Memory B cell (primary cell): ENCODE data around the gene FBXL15.

ENCODE experiments used
- ATAC-seq: fragments of 150-1000 bp; cut with Tn5 transposase; 2 replicates; pipeline ENCODE4 v1.10.0; 2021; ENCODE audit warnings: low read depth, mild to moderate bottlenecking, moderate library complexity
- DNase-seq, 2 donors: peaks; one replicate each; pipeline ENCODE4 v3.0.0; 2022; ENCODE audit warnings: low spot score in 2 of 2
- H3K27ac Mint-ChIP-seq: one replicate; pipeline ENCODE4 v1.8.0; 2022; ENCODE audit warnings: mild to moderate bottlenecking, moderate library complexity, mixed read lengths
- H3K27me3 Mint-ChIP-seq: one replicate; pipeline ENCODE4 v1.8.0; 2022; ENCODE audit warnings: mixed read lengths
- H3K36me3 Mint-ChIP-seq: one replicate; pipeline ENCODE4 v1.8.0; 2022; ENCODE audit warnings: mild to moderate bottlenecking, mixed read lengths
- H3K4me1 Mint-ChIP-seq: one replicate; pipeline ENCODE4 v1.8.0; 2022; ENCODE audit warnings: mixed read lengths
- H3K4me3 Mint-ChIP-seq: one replicate; pipeline ENCODE4 v1.8.0; 2022; ENCODE audit warnings: mild to moderate bottlenecking, moderate library complexity, mixed read lengths
- H3K9me3 Mint-ChIP-seq: one replicate; pipeline ENCODE4 v1.8.0; 2022; ENCODE audit warnings: mixed read lengths

Gene FBXL15

GRCh38 chr10:102422545-102423129 lies 2.0 kb downstream of the FBXL15 start:
- Mint-ChIP-seq H3K27ac (no peak overlapping the region), H3K27me3 (peaks cover 10% of the 10 kb centered on the region), H3K36me3 (peaks cover 7% of the 10 kb centered on the region), H3K4me3 (peak overlapping the region; percentile 97), H3K9me3 (no peaks in the 10 kb centered on the region), H3K4me1 (peaks cover 21% of the 10 kb centered on the region)
- peak in 1 of 2 donors; percentile 48 for DNase-seq
- peak; percentile 14 for ATAC-seq

- Mint-ChIP-seq H3K4me3 (peak overlapping the region; percentile 39), H3K36me3 (peaks cover 7% of the 10 kb centered on the region), H3K4me1 (peaks cover 17% of the 10 kb centered on the region), H3K9me3 (no peaks in the 10 kb centered on the region), H3K27me3 (peaks cover 4% of the 10 kb centered on the region), H3K27ac (no peak overlapping the region)
- ATAC-seq (no peak), DNase-seq (peak in 1 of 2 donors; percentile 12)
Observed at GRCh38 chr10:102423372-102423968, 2.8 kb downstream of the FBXL15 start.

GRCh38 chr10:102424145-102424544 lies 3.5 kb downstream of the FBXL15 start:
- Mint-ChIP-seq H3K27ac (no peak overlapping the region), H3K36me3 (peaks cover 7% of the 10 kb centered on the region), H3K4me3 (no peak overlapping the region), H3K4me1 (peaks cover 14% of the 10 kb centered on the region), H3K9me3 (no peaks in the 10 kb centered on the region), H3K27me3 (peaks cover under 1% of the 10 kb centered on the region)
- no peak for ATAC-seq
- DNase-seq, result no peak

GRCh38 chr10:102424916-102425315 lies 4.3 kb downstream of the FBXL15 start:
- Mint-ChIP-seq H3K27ac (no peak overlapping the region), H3K27me3 (no peaks in the 10 kb centered on the region), H3K4me1 (peaks cover 13% of the 10 kb centered on the region), H3K9me3 (no peaks in the 10 kb centered on the region), H3K4me3 (no peak overlapping the region), H3K36me3 (peaks cover 7% of the 10 kb centered on the region)
- DNase-seq (no peak), ATAC-seq (no peak)

GRCh38 chr10:102425444-102425843 lies 4.8 kb downstream of the FBXL15 start:
- Mint-ChIP-seq H3K4me3 (no peak overlapping the region), H3K36me3 (peaks cover 7% of the 10 kb centered on the region), H3K27ac (no peak overlapping the region), H3K4me1 (peaks cover 13% of the 10 kb centered on the region), H3K9me3 (no peaks in the 10 kb centered on the region), H3K27me3 (no peaks in the 10 kb centered on the region)
- ATAC-seq, result no peak
- no peak for DNase-seq

GRCh38 chr10:102426803-102427287 lies 6.2 kb downstream of the FBXL15 start:
- Mint-ChIP-seq H3K9me3 (no peaks in the 10 kb centered on the region), H3K4me1 (peaks cover 17% of the 10 kb centered on the region), H3K27me3 (no peaks in the 10 kb centered on the region), H3K4me3 (no peak overlapping the region), H3K36me3 (peaks cover 7% of the 10 kb centered on the region), H3K27ac (no peak overlapping the region)
- no peak for DNase-seq
- no peak for ATAC-seq

GRCh38 chr10:102429468-102429867 lies 8.8 kb downstream of the FBXL15 start:
- DNase-seq (no peak), ATAC-seq (no peak)
- Mint-ChIP-seq H3K4me1 (peaks cover 19% of the 10 kb centered on the region), H3K27me3 (peaks cover 1% of the 10 kb centered on the region), H3K27ac (no peak overlapping the region), H3K9me3 (no peaks in the 10 kb centered on the region), H3K4me3 (no peak overlapping the region), H3K36me3 (peaks cover 6% of the 10 kb centered on the region)

- H3K4me3 Mint-ChIP-seq, result peak overlapping the region; percentile 94
- peaks cover 1% of the 10 kb centered on the region for H3K27me3 Mint-ChIP-seq
- DNase-seq (no peak), ATAC-seq (no peak)
- peaks cover 6% of the 10 kb centered on the region for H3K36me3 Mint-ChIP-seq
- no peaks in the 10 kb centered on the region for H3K9me3 Mint-ChIP-seq
- H3K27ac Mint-ChIP-seq, result peak overlapping the region; percentile 84
- H3K4me1 Mint-ChIP-seq, result peaks cover 21% of the 10 kb centered on the region
Observed at GRCh38 chr10:102431452-102432124, 11.0 kb downstream of the FBXL15 start.

GRCh38 chr10:102432162-102432950 lies 11.7 kb downstream of the FBXL15 start, which contains the start of gene CUEDC2:
CUEDC2 (minus strand) TSS chr10:102432574; CDS start chr10:102425188, 7,386 bp downstream.
- ATAC-seq, result peak; percentile 97
- H3K4me1 Mint-ChIP-seq, result peaks cover 21% of the 10 kb centered on the region
- peak; percentile 93 to 97 for DNase-seq

GRCh38 chr10:102433619-102434046 lies 13.0 kb downstream of the FBXL15 start:
- Mint-ChIP-seq H3K4me1 (peaks cover 21% of the 10 kb centered on the region), H3K27ac (peak overlapping the region; percentile 84), H3K27me3 (peaks cover 1% of the 10 kb centered on the region), H3K4me3 (peak overlapping the region; percentile 94), H3K9me3 (no peaks in the 10 kb centered on the region), H3K36me3 (no peaks in the 10 kb centered on the region)
- no peak for DNase-seq
- ATAC-seq, result no peak

More at GRCh38 chr10:102432162-102432950, 11.7 kb downstream of the FBXL15 start, which contains the start of gene CUEDC2:
- peak within 1 kb of the TSS; percentile 94 for H3K4me3 Mint-ChIP-seq
- H3K27me3 Mint-ChIP-seq, result peaks cover 1% of the 10 kb centered on the region
- H3K27ac Mint-ChIP-seq, result peak within 1 kb of the TSS; percentile 84
- H3K9me3 Mint-ChIP-seq, result no peaks in the 10 kb centered on the region
- peaks cover 3% of the 10 kb centered on the region for H3K36me3 Mint-ChIP-seq

GRCh38 chr10:102434394-102435132 lies 13.9 kb downstream of the FBXL15 start:
- no peak for ATAC-seq
- Mint-ChIP-seq H3K4me1 (peaks cover 21% of the 10 kb centered on the region), H3K36me3 (no peaks in the 10 kb centered on the region), H3K9me3 (no peaks in the 10 kb centered on the region), H3K4me3 (no peak overlapping the region), H3K27me3 (peaks cover 1% of the 10 kb centered on the region), H3K27ac (no peak overlapping the region)
- DNase-seq, result no peak

- Mint-ChIP-seq H3K27ac (no peak overlapping the region), H3K27me3 (peaks cover 1% of the 10 kb centered on the region), H3K4me3 (peak overlapping the region; percentile 51), H3K9me3 (no peaks in the 10 kb centered on the region), H3K36me3 (no peaks in the 10 kb centered on the region), H3K4me1 (peaks cover 21% of the 10 kb centered on the region)
- no peak for ATAC-seq
- no peak for DNase-seq
Observed at GRCh38 chr10:102435133-102435497, 14.5 kb downstream of the FBXL15 start.

- H3K9me3 Mint-ChIP-seq, result no peaks in the 10 kb centered on the region
- no peak for DNase-seq
- ATAC-seq, result no peak
- peaks cover 21% of the 10 kb centered on the region for H3K4me1 Mint-ChIP-seq
- H3K27ac Mint-ChIP-seq, result no peak overlapping the region
- H3K27me3 Mint-ChIP-seq, result peaks cover 1% of the 10 kb centered on the region
- peak overlapping the region; percentile 51 for H3K4me3 Mint-ChIP-seq
- H3K36me3 Mint-ChIP-seq, result no peaks in the 10 kb centered on the region
Observed at GRCh38 chr10:102435529-102436233, 15.0 kb downstream of the FBXL15 start.
